HepG2 (cell line): ENCODE results near the gene HIVEP2. TPM values are rescaled to one million over a fixed set of nuclear protein-coding genes. Genes with fewer than 3 reads are reported as not detected.

ENCODE experiments used
- ATAC-seq: fragments of 200-7000 bp; cut with Tn5 transposase; 3 replicates; pipeline ENCODE4 v1.9.1; 2020; ENCODE audit warnings: mild to moderate bottlenecking, moderate library complexity
- BruUV-seq: library from RNA; stranded (reverse); fragments of 400-500 nt; replicated peaks from 2 replicates; lab custom pipeline; 2021; lab: Mats Ljungman, UMichigan
- CTCF ChIA-PET: fragments of 300-600 bp; formaldehyde crosslinking; extraction: SDS; loops from one replicate; lab custom pipeline; 2021; ENCODE audit warnings: low total read pairs, inconsistent platforms, low intra/inter-chr PET ratio; lab: Yijun Ruan, JAX
- POLR2A ChIA-PET: fragments of 350-600 bp; sonication (Branson Sonifier 250); formaldehyde crosslinking; loops from one replicate; lab custom pipeline; 2020; ENCODE audit warnings: antibody characterized with exemption, inconsistent platforms; lab: Yijun Ruan, JAX
- DNase-seq: peaks from one replicate; pipeline ENCODE4 v3.0.0-alpha.2; 2015; ENCODE audit warnings: low spot score
- FAIRE-seq: peaks from 3 replicates; lab custom pipeline; 2011; peaks lifted over from hg19 to GRCh38; lab: Jason Lieb, UNC
- H2AFZ ChIP-seq: one replicate; pipeline ENCODE4 v1.6.1; 2011; ENCODE audit warnings: low read length, inconsistent platforms
- H3K27ac ChIP-seq: fragments of 300-600 bp; 3 replicates; pipeline ENCODE4 v1.8.0; 2011; ENCODE audit warnings: mixed run types, mild to moderate bottlenecking, mixed read lengths, low read length, inconsistent platforms; ENCODE audit not compliant: insufficient read depth; ENCODE audit errors: extremely low read length
- H3K27me3 ChIP-seq, 2 experiments: fragments of 200-600 bp in 1 of 2; 2 replicates in 1 of 2; 3 replicates in 1 of 2; pipeline versions ENCODE4 v1.6.0 to v1.8.0; 2011; ENCODE audit warnings: low read length in 2 of 2, mild to moderate bottlenecking in 2 of 2, moderate library complexity in 2 of 2, inconsistent platforms in 1 of 2; ENCODE audit not compliant: insufficient read depth in 2 of 2, control insufficient read depth in 1 of 2
- H3K36me3 ChIP-seq, 2 experiments: fragments of 200-600 bp in 1 of 2; replicated peaks in 1 of 2; 2 replicates in 1 of 2; 3 replicates in 1 of 2; pipeline versions ENCODE4 v1.5.1 to v1.8.0; 2011; ENCODE audit warnings: low read length in 2 of 2, inconsistent platforms in 1 of 2; ENCODE audit not compliant: insufficient read depth in 2 of 2, control insufficient read depth in 1 of 2
- H3K4me1 ChIP-seq: 2 replicates; pipeline ENCODE4 v1.5.1; 2012; ENCODE audit warnings: low read length, inconsistent platforms; ENCODE audit not compliant: insufficient read depth
- H3K4me2 ChIP-seq: 2 replicates; pipeline ENCODE4 v1.6.0; 2011; ENCODE audit warnings: low read depth, low read length, inconsistent platforms
- H3K4me3 ChIP-seq, 3 experiments: fragments of 200-600 bp in 1 of 3; sonication (generic), shearing (Covaris generic) in 1 of 3; replicated peaks in 1 of 3; 2 replicates each; pipeline ENCODE4 v1.5.1; 2011 to 2016; ENCODE audit warnings: low read length in 3 of 3, inconsistent platforms in 2 of 3, low read depth in 2 of 3, mild to moderate bottlenecking in 2 of 3, control low read depth in 1 of 3, mixed read lengths in 1 of 3; ENCODE audit not compliant: insufficient read depth in 1 of 3
- H3K79me2 ChIP-seq: one replicate; pipeline ENCODE4 v1.6.1; 2011; ENCODE audit warnings: low read length, inconsistent platforms; ENCODE audit not compliant: insufficient read depth
- H3K9ac ChIP-seq: 2 replicates; pipeline ENCODE4 v1.6.0; 2011; ENCODE audit warnings: mild to moderate bottlenecking, low read depth, low read length, inconsistent platforms; ENCODE audit not compliant: insufficient read depth
- H3K9me3 ChIP-seq: 2 replicates; pipeline ENCODE4 v1.5.1; 2012; ENCODE audit warnings: mild to moderate bottlenecking, low read length
- H4K20me1 ChIP-seq: 2 replicates; pipeline ENCODE4 v1.6.0; 2011; ENCODE audit warnings: inconsistent platforms, mild to moderate bottlenecking, low read length, moderate library complexity; ENCODE audit not compliant: insufficient read depth
- ASH2L ChIP-seq: fragments of 300-600, 200-600 bp; sonication (generic); IDR thresholded peaks from 2 replicates; pipeline ENCODE4 v1.7.0; 2017; ENCODE audit warnings: low read depth, mild to moderate bottlenecking, moderate library complexity, mixed read lengths, low read length; ENCODE audit not compliant: insufficient read length
- ERF ChIP-seq: IDR thresholded peaks from 2 replicates; pipeline ENCODE4 v1.6.1; 2018; ENCODE audit warnings: missing biosample characterization, missing genetic modification reagents
- NCOR1 ChIP-seq: fragments of 200-600 bp; sonication (generic); IDR thresholded peaks from 2 replicates; pipeline ENCODE4 v1.7.0; 2017; ENCODE audit warnings: antibody characterized with exemption, low read length, borderline replicate concordance
- NFRKB ChIP-seq: fragments of 450-650 bp; IDR thresholded peaks from 2 replicates; pipeline ENCODE4 v1.6.1; 2017
- PAF1 ChIP-seq: IDR thresholded peaks from 2 replicates; pipeline ENCODE4 v1.6.1; 2016; ENCODE audit warnings: missing genetic modification reagents, missing compliant biosample characterization
- ZNF280D ChIP-seq: sonication (generic); formaldehyde crosslinking; IDR thresholded peaks from 2 replicates; pipeline ENCODE4 v1.5.1; 2020; ENCODE audit warnings: mild to moderate bottlenecking, missing genetic modification reagents
- ZNF317 ChIP-seq: sonication (generic); formaldehyde crosslinking; IDR thresholded peaks from 2 replicates; pipeline ENCODE4 v1.5.0; 2020; ENCODE audit warnings: mild to moderate bottlenecking, missing genetic modification reagents
- WGBS: methylation state at CpG from one replicate; pipeline ENCODE4 v1.1.6; 2017; ENCODE audit warnings: low lambda C conversion rate; 5-methylcytosine and 5-hydroxymethylcytosine counted together
- in situ Hi-C: cut with HindIII; loops from 2 replicates; pipeline ENCODE4 v1.10.0; 2017; ENCODE audit warnings: low pct_unique_long_range_greater_than_20kb; ENCODE audit not compliant: extremely low pct_ligation_motif_present
- intact Hi-C: fragments of 100-400 bp; cut with micrococcal nuclease; formaldehyde crosslinking; loops from one replicate; pipeline ENCODE4 v1.10.0; 2022; ENCODE audit not compliant: unreplicated experiment
- polyA plus RNA-seq, 8 experiments: library from polyadenylated mRNA; depleted of rRNA in 3 of 8; stranded (reverse) in 7 of 8; unstranded in 1 of 8; fragments of >200 nt; fragmentation: Illumina TruSeq in 4 of 8; extraction: Trizol in 4 of 8; gene quantifications; 2 replicates each; pipeline versions ENCODE4 v1.2.1 to v1.2.3, GENCODE V29; 2011 to 2016; ENCODE audit warnings: low read depth in 4 of 8, missing spikeins in 1 of 8, mixed read lengths in 1 of 8; ENCODE audit not compliant: insufficient read depth in 1 of 8
- total RNA-seq, 5 experiments: library from RNA; depleted of rRNA; stranded (reverse); fragments of >200 nt; fragmentation: Illumina TruSeq; extraction: Trizol; gene quantifications; 2 replicates each; pipeline ENCODE4 v1.2.3, GENCODE V29; 2016; ENCODE audit warnings: low read depth in 1 of 5
- TF ChIP-seq, protein P1 (sequence below): IDR thresholded peaks from 2 replicates; pipeline ENCODE4 v1.6.1; 2016; ENCODE audit warnings: low read depth
- TF ChIP-seq, protein P2 (sequence below): sonication (generic); formaldehyde crosslinking; IDR thresholded peaks from 2 replicates; pipeline ENCODE4 v1.4.0; 2020; ENCODE audit warnings: mild to moderate bottlenecking, missing genetic modification reagents

Gene HIVEP2
- total and polyA plus RNA-seq, 2 of the 13 experiments (the other 11 are each of a cell fraction or from before 2014, with no cell fraction given), result 3.4 to 12.9 TPM

- Histone ChIP-seq H4K20me1 (peaks cover 35% of the 10 kb centered on the region; the same call in 1 of the 2 replicates), H3K36me3 (no peaks in the 10 kb centered on the region)
- peak; percentile 12; the same call in 1 of the 2 replicates for TF ChIP-seq NCOR1
- TF ChIP-seq, protein P1, sequence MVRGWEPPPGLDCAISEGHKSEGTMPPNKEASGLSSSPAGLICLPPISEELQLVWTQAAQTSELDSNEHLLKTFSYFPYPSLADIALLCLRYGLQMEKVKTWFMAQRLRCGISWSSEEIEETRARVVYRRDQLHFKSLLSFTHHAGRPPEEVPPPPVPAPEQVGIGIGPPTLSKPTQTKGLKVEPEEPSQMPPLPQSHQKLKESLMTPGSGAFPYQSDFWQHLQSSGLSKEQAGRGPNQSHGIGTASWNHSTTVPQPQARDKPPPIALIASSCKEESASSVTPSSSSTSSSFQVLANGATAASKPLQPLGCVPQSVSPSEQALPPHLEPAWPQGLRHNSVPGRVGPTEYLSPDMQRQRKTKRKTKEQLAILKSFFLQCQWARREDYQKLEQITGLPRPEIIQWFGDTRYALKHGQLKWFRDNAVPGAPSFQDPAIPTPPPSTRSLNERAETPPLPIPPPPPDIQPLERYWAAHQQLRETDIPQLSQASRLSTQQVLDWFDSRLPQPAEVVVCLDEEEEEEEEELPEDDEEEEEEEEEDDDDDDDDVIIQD, result no peak
- peak; percentile 13 for TF ChIP-seq ASH2L
- TF ChIP-seq, all 625 proteins: peak for 2
- Histone ChIP-seq H3K27ac (no peak overlapping the region), H2AFZ (no peak overlapping the region), H3K9me3 (no peaks in the 10 kb centered on the region), H3K4me3 (no peak overlapping the region), H3K79me2 (peaks cover 69% of the 10 kb centered on the region), H3K4me1 (peaks cover 28% of the 10 kb centered on the region), H3K4me2 (no peak overlapping the region), H3K27me3 (peaks cover 0 to 4% of the 10 kb centered on the region in 2 experiments; a peak in 2 of 5 replicates), H3K9ac (no peak overlapping the region)
- no TSS peak for BruUV-seq
- ChIA-PET POLR2A (interaction anchor here (2.3 kb wide), 1 partner anchor 15 kb away, joined by 17 read pairs; no protein-coding TSS in a partner anchor), CTCF (no interaction called here)
- no peak for FAIRE-seq
- no peak for ATAC-seq
- in situ Hi-C loops, result loop anchor here (10.0 kb wide), 1 partner anchor 473 kb away; no protein-coding TSS in a partner anchor
- intact Hi-C loops, result loop anchor here (5.0 to 10.0 kb wide), 2 partner anchors 55 to 453 kb away; no protein-coding TSS in a partner anchor
- 73% methylated on average over 1 of the region's 1 CpG for WGBS
- DNase-seq, result no peak
Observed at GRCh38 chr6:142942238-142942637, 2.7 kb downstream of the HIVEP2 start.

DNA sequence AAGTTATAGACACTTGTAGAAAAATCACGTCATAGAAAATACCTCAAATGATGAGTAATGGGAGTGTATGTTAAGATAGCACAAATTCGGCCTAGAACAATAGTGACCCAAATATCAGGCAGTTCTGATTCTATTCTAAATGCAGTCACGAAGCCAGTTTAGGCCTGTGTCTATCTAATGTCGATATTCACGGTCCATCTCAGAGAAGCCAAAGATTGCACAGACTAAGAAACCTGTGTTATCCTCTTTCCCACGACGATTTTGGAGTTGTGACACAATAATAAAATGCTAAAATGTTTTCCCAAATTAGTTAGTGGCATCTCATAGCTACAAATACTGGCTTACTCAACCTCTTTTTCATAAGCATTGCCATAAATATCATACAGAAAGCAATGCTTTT lies 4.0 kb downstream of the HIVEP2 start:
- peaks cover 74% of the 10 kb centered on the region for H3K79me2 ChIP-seq
- ATAC-seq (no peak), DNase-seq (no peak), FAIRE-seq (no peak)
- H3K36me3 ChIP-seq, result no peaks in the 10 kb centered on the region
- no peaks in the 10 kb centered on the region; a peak in 1 of 5 replicates for H3K27me3 ChIP-seq
- POLR2A ChIA-PET, result interaction anchor here (2.2 kb wide), 1 partner anchor 14 kb away, joined by 9 read pairs; no protein-coding TSS in a partner anchor
- in situ Hi-C loops, result loop anchor here (10.0 kb wide), 1 partner anchor 474 kb away; no protein-coding TSS in a partner anchor
- 89% methylated on average over 7 of the region's 7 CpGs for WGBS
- no peak overlapping the region for H2AFZ ChIP-seq
- H3K4me2 ChIP-seq, result no peak overlapping the region
- no peak overlapping the region for H3K27ac ChIP-seq
- intact Hi-C loops, result loop anchor here (5.0 to 10.0 kb wide), 2 partner anchors 54 to 454 kb away; no protein-coding TSS in a partner anchor
- no peak overlapping the region for H3K9ac ChIP-seq
- CTCF ChIA-PET, result no interaction called here
- no peak overlapping the region for H3K4me3 ChIP-seq
- H4K20me1 ChIP-seq, result peaks cover 39% of the 10 kb centered on the region; the same call in 1 of the 2 replicates
- H3K4me1 ChIP-seq, result peaks cover 28% of the 10 kb centered on the region
- H3K9me3 ChIP-seq, result no peaks in the 10 kb centered on the region
- no TSS peak for BruUV-seq
- TF ChIP-seq ERF (CRISPR knock-in tag) (no peak), PAF1 (no peak), NFRKB (no peak), ZNF280D (CRISPR knock-in tag) (no peak), ZNF317 (CRISPR knock-in tag) (no peak)
- TF ChIP-seq, protein P2, sequence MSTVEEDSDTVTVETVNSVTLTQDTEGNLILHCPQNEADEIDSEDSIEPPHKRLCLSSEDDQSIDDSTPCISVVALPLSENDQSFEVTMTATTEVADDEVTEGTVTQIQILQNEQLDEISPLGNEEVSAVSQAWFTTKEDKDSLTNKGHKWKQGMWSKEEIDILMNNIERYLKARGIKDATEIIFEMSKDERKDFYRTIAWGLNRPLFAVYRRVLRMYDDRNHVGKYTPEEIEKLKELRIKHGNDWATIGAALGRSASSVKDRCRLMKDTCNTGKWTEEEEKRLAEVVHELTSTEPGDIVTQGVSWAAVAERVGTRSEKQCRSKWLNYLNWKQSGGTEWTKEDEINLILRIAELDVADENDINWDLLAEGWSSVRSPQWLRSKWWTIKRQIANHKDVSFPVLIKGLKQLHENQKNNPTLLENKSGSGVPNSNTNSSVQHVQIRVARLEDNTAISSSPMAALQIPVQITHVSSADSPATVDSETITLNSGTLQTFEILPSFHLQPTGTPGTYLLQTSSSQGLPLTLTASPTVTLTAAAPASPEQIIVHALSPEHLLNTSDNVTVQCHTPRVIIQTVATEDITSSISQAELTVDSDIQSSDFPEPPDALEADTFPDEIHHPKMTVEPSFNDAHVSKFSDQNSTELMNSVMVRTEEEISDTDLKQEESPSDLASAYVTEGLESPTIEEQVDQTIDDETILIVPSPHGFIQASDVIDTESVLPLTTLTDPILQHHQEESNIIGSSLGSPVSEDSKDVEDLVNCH (CRISPR knock-in tag), result no peak
